HEK293T (cell line): ENCODE measurements around the gene NTPCR.

Source experiments
- CTCF ChIA-PET: fragments of 350-600 bp; formaldehyde crosslinking; extraction: SDS; loops from one replicate; lab custom pipeline; 2021; ENCODE audit warnings: antibody characterized with exemption, inconsistent platforms; lab: Yijun Ruan, JAX
- POLR2A ChIA-PET: fragments of 350-600 bp; formaldehyde crosslinking; extraction: SDS; loops from one replicate; lab custom pipeline; 2020; ENCODE audit warnings: antibody characterized with exemption, inconsistent platforms; lab: Yijun Ruan, JAX
- DNase-seq: peaks from one replicate; pipeline ENCODE4 v3.0.0; 2012; ENCODE audit warnings: mixed read lengths; ENCODE audit errors: extremely low spot score
- ARNT ChIP-seq: fragments of 450-650 bp; IDR thresholded peaks from 2 replicates; pipeline ENCODE4 v1.6.1; 2017; ENCODE audit warnings: mild to moderate bottlenecking
- BHLHE40 ChIP-seq: fragments of 450-650 bp; IDR thresholded peaks from 2 replicates; pipeline ENCODE4 v1.6.1; 2016; ENCODE audit warnings: mild to moderate bottlenecking, moderate library complexity, borderline replicate concordance
- CTBP1 ChIP-seq: fragments of 450-650 bp; IDR thresholded peaks from 2 replicates; pipeline ENCODE4 v1.6.1; 2016; ENCODE audit warnings: borderline replicate concordance
- ELF4 ChIP-seq: fragments of 450-650 bp; IDR thresholded peaks from 2 replicates; pipeline ENCODE4 v1.6.1; 2017; ENCODE audit warnings: antibody characterized with exemption
- FOXA1 ChIP-seq: fragments of 450-650 bp; IDR thresholded peaks from 2 replicates; pipeline ENCODE4 v1.6.1; 2016; ENCODE audit warnings: mild to moderate bottlenecking
- FOXK2 ChIP-seq: fragments of 450-650 bp; IDR thresholded peaks from 2 replicates; pipeline ENCODE4 v1.6.1; 2016; ENCODE audit warnings: mild to moderate bottlenecking
- FOXM1 ChIP-seq: fragments of 450-650 bp; IDR thresholded peaks from 2 replicates; pipeline ENCODE4 v1.6.1; 2017; ENCODE audit warnings: mild to moderate bottlenecking, borderline replicate concordance
- HDGF ChIP-seq: fragments of 450-650 bp; IDR thresholded peaks from 2 replicates; pipeline ENCODE4 v1.6.1; 2017; ENCODE audit warnings: antibody characterized with exemption, borderline replicate concordance
- L3MBTL2 ChIP-seq: fragments of 450-650 bp; conservative IDR thresholded peaks from 2 replicates; pipeline ENCODE4 v1.6.1; 2016; ENCODE audit warnings: mild to moderate bottlenecking
- LEF1 ChIP-seq: fragments of 450-650 bp; IDR thresholded peaks from 2 replicates; pipeline ENCODE4 v1.6.1; 2017; ENCODE audit warnings: mild to moderate bottlenecking, borderline replicate concordance
- NFRKB ChIP-seq: fragments of 450-650 bp; IDR thresholded peaks from 2 replicates; pipeline ENCODE4 v1.6.1; 2016; ENCODE audit warnings: mild to moderate bottlenecking, moderate library complexity
- PKNOX1 ChIP-seq: fragments of 450-650 bp; IDR thresholded peaks from 2 replicates; pipeline ENCODE4 v1.6.1; 2016
- SP1 ChIP-seq: fragments of 450-650 bp; IDR thresholded peaks from 2 replicates; pipeline ENCODE4 v1.6.1; 2017
- SUZ12 ChIP-seq: fragments of 450-650 bp; IDR thresholded peaks from 2 replicates; pipeline ENCODE4 v1.6.1; 2016; ENCODE audit warnings: mild to moderate bottlenecking
- TARDBP ChIP-seq: fragments of 450-650 bp; IDR thresholded peaks from 2 replicates; pipeline ENCODE4 v1.6.1; 2016
- ZNF384 ChIP-seq: fragments of 450-650 bp; IDR thresholded peaks from 2 replicates; pipeline ENCODE4 v1.6.1; 2016

Gene NTPCR

GRCh38 chr1:232962761-232963745 is 12.6 kb downstream of the NTPCR start:
- no peak for DNase-seq
- ChIA-PET CTCF (no interaction called here), POLR2A (interaction anchor here (2.0 kb wide), 1 partner anchor 13 kb away, joined by 5 read pairs; the partner anchor contains the start of gene NTPCR)
- TF ChIP-seq FOXK2 (no peak), FOXM1 (no peak), FOXA1 (no peak), HDGF (no peak), TARDBP (no peak), ELF4 (no peak), NFRKB (no peak), BHLHE40 (no peak), ARNT (no peak), ZNF384 (no peak)

GRCh38 chr1:232964601-232965000 is 14.2 kb downstream of the NTPCR start:
- TF ChIP-seq LEF1 (no peak), SUZ12 (no peak), FOXM1 (no peak), TARDBP (no peak), HDGF (no peak), SP1 (no peak), ARNT (no peak), FOXA1 (no peak), ELF4 (no peak), NFRKB (no peak), CTBP1 (no peak), PKNOX1 (no peak), FOXK2 (no peak), L3MBTL2 (no peak), BHLHE40 (no peak), ZNF384 (no peak)

GRCh38 chr1:232965124-232965911 is 14.9 kb downstream of the NTPCR start:
- TF ChIP-seq TARDBP (no peak), ZNF384 (no peak), HDGF (no peak), CTBP1 (no peak), PKNOX1 (no peak), BHLHE40 (no peak), FOXM1 (no peak), SUZ12 (no peak), FOXK2 (no peak), ELF4 (no peak), L3MBTL2 (no peak), SP1 (no peak), FOXA1 (no peak), ARNT (no peak), LEF1 (no peak), NFRKB (no peak)
- CTCF ChIA-PET: no interaction called here
- DNase-seq: no peak
- POLR2A ChIA-PET: interaction anchor here (1.8 kb wide), 1 partner anchor 15 kb away, joined by 6 read pairs; the partner anchor contains the start of gene NTPCR

More at GRCh38 chr1:232964601-232965000, 14.2 kb downstream of the NTPCR start:
- DNase-seq: no peak
- POLR2A ChIA-PET: no interaction called here
- CTCF ChIA-PET: interaction anchor here (0.6 kb wide), 1 partner anchor 310 kb away, joined by 3 read pairs; no protein-coding TSS in a partner anchor

GRCh38 chr1:232965912-232966217 is 15.5 kb downstream of the NTPCR start:
- no peak for TF ChIP-seq SUZ12
- no peak for TF ChIP-seq TARDBP
- TF ChIP-seq PKNOX1: no peak
- TF ChIP-seq L3MBTL2: no peak
- no peak for TF ChIP-seq NFRKB
- no peak for TF ChIP-seq FOXM1
- TF ChIP-seq LEF1: no peak
- no peak for TF ChIP-seq SP1
- no peak for TF ChIP-seq ELF4
- no peak for TF ChIP-seq BHLHE40
- no peak for TF ChIP-seq ARNT
- no peak for TF ChIP-seq ZNF384
- no peak for TF ChIP-seq HDGF
- no peak for TF ChIP-seq FOXK2
- TF ChIP-seq CTBP1: no peak
- TF ChIP-seq FOXA1: no peak
- CTCF ChIA-PET: no interaction called here
- DNase-seq: no peak
- POLR2A ChIA-PET: interaction anchor here (1.8 kb wide), 1 partner anchor 16 kb away, joined by 6 read pairs; the partner anchor contains the start of gene NTPCR

- POLR2A ChIA-PET: interaction anchor here (1.8 kb wide), 1 partner anchor 17 kb away, joined by 6 read pairs; the partner anchor contains the start of gene NTPCR
- CTCF ChIA-PET: no interaction called here
- DNase-seq: no peak
- TF ChIP-seq NFRKB (no peak), FOXA1 (no peak), LEF1 (no peak), FOXK2 (no peak), SUZ12 (no peak), L3MBTL2 (no peak), FOXM1 (no peak), SP1 (no peak), ELF4 (no peak), TARDBP (no peak), CTBP1 (no peak), PKNOX1 (no peak), ZNF384 (no peak), BHLHE40 (no peak), HDGF (no peak), ARNT (no peak)
Measured at GRCh38 chr1:232966663-232967062, 16.3 kb downstream of the NTPCR start.
